Heart left ventricle (tissue), 16 donors: ENCODE measurements around the gene UPK1A. TPM values are rescaled to one million over a fixed set of nuclear protein-coding genes. Genes with fewer than 3 reads are reported as not detected.
"Not testable (repeated sequence)": the region's sequence is repeated elsewhere in the genome, so short reads cannot be mapped to it uniquely, and the experiment has no call there.

Experiments
- ATAC-seq, 4 donors: fragments of 200-7000 bp; cut with Tn5 transposase; one replicate each; pipeline ENCODE4 v1.9.1; 2020 to 2022; ENCODE audit warnings: moderate library complexity in 4 of 4, mild to moderate bottlenecking in 3 of 4, moderate number of reproducible peaks in 1 of 4
- DNase-seq, 5 donors: peaks; one replicate each; pipeline ENCODE4 v3.0.0-alpha.2; 2020
- H3K27ac ChIP-seq, 12 donors: fragments of 200-600 bp; sonication (generic) in 4 of 12; one replicate each; pipeline versions ENCODE4 v1.5.0 to v1.8.0; 2016 to 2022; ENCODE audit warnings: mild to moderate bottlenecking in 2 of 12
- H3K27me3 ChIP-seq, 9 donors: fragments of 200-600 bp; sonication (generic) in 2 of 9; one replicate each; pipeline versions ENCODE4 v1.5.1 to v1.8.0; 2016 to 2022; ENCODE audit warnings: mild to moderate bottlenecking in 3 of 9
- H3K36me3 ChIP-seq, 9 donors: fragments of 200-600 bp; sonication (generic) in 2 of 9; one replicate each; pipeline versions ENCODE4 v1.5.0 to v1.8.0; 2018 to 2022; ENCODE audit warnings: mild to moderate bottlenecking in 2 of 9
- H3K4me1 ChIP-seq, 12 donors: fragments of 200-600 bp; sonication (generic) in 4 of 12; one replicate each; pipeline versions ENCODE4 v1.5.0 to v1.8.0; 2016 to 2022; ENCODE audit warnings: mild to moderate bottlenecking in 3 of 12
- H3K4me3 ChIP-seq, 12 donors: fragments of 200-600 bp; sonication (generic) in 4 of 12; one replicate each; pipeline versions ENCODE4 v1.5.0 to v1.8.0; 2017 to 2022; ENCODE audit warnings: mild to moderate bottlenecking in 9 of 12, moderate library complexity in 4 of 12
- H3K9me3 ChIP-seq, 12 donors: fragments of 200-600 bp; sonication (generic) in 4 of 12; one replicate each; pipeline versions ENCODE4 v1.5.0 to v1.8.0; 2016 to 2022; ENCODE audit warnings: mild to moderate bottlenecking in 1 of 12
- POLR2A ChIP-seq, 2 donors: fragments of 450-650 bp; IDR thresholded peaks; one replicate each; pipeline ENCODE4 v1.6.1; 2017; ENCODE audit warnings: antibody characterized with exemption in 2 of 2, mild to moderate bottlenecking in 2 of 2, moderate library complexity in 2 of 2
- WGBS, 4 donors: extraction: QIAGEN DNeasy Blood & Tissue Kit in 2 of 4; methylation state at CpG; one replicate each; pipeline versions ENCODE4 v1.1.5 to v1.1.7; 2013 to 2018; 5-methylcytosine and 5-hydroxymethylcytosine counted together
- intact Hi-C, 10 donors: fragments of 100-400 bp; cut with DNase I; formaldehyde crosslinking; loops; one replicate each; pipeline versions ENCODE4 v1.11.1 to v1.14.2; 2022
- polyA plus RNA-seq, 2 donors: library from polyadenylated mRNA; stranded (reverse); fragments of 200-250 nt; gene quantifications; one replicate each; pipeline ENCODE4 v1.2.3, GENCODE V29; 2013
- total RNA-seq, 9 donors: library from RNA; depleted of rRNA in 2 of 9; stranded (reverse); fragments of >200 nt in 2 of 9; fragmentation: NEBNext Ultra II Directional in 3 of 9; extraction: Animal tissue kit (Norgen Biotek cat#: 25700) in 3 of 9; gene quantifications; one replicate each; pipeline versions ENCODE4 v1.1.0 to v1.2.4, GENCODE V29; 2016 to 2023
- TF ChIP-seq, protein P1 (sequence below), 12 donors: fragments of 200-600 bp; sonication (generic) in 4 of 12; IDR thresholded peaks; one replicate each; pipeline versions ENCODE4 v1.5.0 to v1.8.0; 2018 to 2022; ENCODE audit warnings: antibody characterized with exemption in 12 of 12, mild to moderate bottlenecking in 5 of 12
- donor health status: ischemic (EF 13 %, LVEDD 7.1; RV severe dilation, severe dysfunction).
- donor health status: healthy with polysubstance abuse.
- donor health status: DM: no; HTN: yes; CAD: no.
- donor health status: DM: no; HTN: no; CAD: no.
- donor health status: ischemic (EF 25% LVEDD 6.9; RV normal size, moderate dysfunction).
- donor health status: ischemic (EF 25% LVEDD 5.7; RV mildly dilated, moderate dysfunction).
- donor health status: healthy.
- donor health status: DM: yes; HTN: yes; CAD: no.
- donor health status: ischemic (EF 35%, LVEDD 5.7; RV mildly dilated, moderate dysfunction).
- donor health status: nonischemic (EF 11% LVEDD 7.7; RV severe dilation, severe dysfunction).
- donor health status: DM: yes; HTN: yes; CAD: no.
- donor health status: PGD.
- donor health status: ischemic (EF 29% LVEDD 5.4; RV normal size, mild dysfunction).
- donor health status: nonischemic (EF 23%, LVEDD 6.1; RV moderate dilation, normal function).

UPK1A gene
- total and polyA plus RNA-seq, 11 donors, result not detected

DNA sequence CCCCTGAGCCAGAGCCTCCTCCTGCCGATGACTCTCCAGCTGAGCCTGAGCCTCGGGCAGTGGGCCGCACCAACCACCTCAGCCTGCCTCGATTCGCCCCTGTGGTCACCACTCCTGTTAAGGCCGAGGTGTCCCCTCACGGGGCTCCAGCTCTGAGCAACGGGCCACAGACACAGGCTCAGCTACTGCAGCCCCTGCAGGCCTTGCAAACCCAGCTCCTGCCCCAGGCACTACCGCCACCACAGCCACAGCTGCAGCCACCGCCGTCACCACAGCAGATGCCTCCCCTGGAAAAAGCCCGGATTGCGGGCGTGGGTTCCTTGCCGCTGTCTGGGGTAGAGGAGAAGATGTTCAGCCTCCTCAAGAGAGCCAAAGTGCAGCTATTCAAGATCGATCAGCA, 55.1 kb downstream of the UPK1A start:
- Histone ChIP-seq H3K36me3 (peaks cover 8 to 68% (median 57%) of the 10 kb centered on the region in 9 donors), H3K4me3 (no peak overlapping the region), H3K27me3 (no peaks in the 10 kb centered on the region), H3K4me1 (peaks cover 3 to 26% (median 12%) of the 10 kb centered on the region in 12 donors), H3K27ac (no peak overlapping the region), H3K9me3 (no peaks in the 10 kb centered on the region)
- DNase-seq (no peak), ATAC-seq (no peak)
- intact Hi-C loops, result no loop called here
- no peak for TF ChIP-seq POLR2A (IDR thresholded peaks at IDR 0.05)
- TF ChIP-seq, protein P1, sequence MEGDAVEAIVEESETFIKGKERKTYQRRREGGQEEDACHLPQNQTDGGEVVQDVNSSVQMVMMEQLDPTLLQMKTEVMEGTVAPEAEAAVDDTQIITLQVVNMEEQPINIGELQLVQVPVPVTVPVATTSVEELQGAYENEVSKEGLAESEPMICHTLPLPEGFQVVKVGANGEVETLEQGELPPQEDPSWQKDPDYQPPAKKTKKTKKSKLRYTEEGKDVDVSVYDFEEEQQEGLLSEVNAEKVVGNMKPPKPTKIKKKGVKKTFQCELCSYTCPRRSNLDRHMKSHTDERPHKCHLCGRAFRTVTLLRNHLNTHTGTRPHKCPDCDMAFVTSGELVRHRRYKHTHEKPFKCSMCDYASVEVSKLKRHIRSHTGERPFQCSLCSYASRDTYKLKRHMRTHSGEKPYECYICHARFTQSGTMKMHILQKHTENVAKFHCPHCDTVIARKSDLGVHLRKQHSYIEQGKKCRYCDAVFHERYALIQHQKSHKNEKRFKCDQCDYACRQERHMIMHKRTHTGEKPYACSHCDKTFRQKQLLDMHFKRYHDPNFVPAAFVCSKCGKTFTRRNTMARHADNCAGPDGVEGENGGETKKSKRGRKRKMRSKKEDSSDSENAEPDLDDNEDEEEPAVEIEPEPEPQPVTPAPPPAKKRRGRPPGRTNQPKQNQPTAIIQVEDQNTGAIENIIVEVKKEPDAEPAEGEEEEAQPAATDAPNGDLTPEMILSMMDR (IDR thresholded peaks at IDR 0.05), result no peak
- WGBS, 4 donors, result 89 to 98% (median 94%) methylated on average over 5 to 16 of the region's 16 CpGs

DNA sequence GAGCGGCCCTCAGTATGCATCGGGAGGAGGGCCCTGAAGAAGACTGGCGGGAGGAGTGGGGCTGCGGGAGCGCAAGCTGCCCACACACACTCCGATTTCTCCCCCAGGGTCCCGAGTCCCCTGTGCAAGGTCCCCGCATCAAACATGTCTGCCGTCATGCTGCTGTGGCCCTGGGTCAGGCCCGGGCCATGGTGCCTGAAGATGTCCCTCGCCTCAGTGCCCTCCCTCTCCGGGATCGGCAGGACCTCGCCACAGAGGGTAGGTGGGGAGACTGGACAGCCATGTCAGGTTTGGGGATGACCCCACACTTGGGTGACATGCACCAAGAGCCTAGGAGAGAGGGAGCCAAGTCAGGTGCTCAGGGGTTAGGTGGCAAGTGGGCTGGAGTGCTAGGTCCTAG, 56.1 kb downstream of the UPK1A start:
- no peak for TF ChIP-seq POLR2A (IDR thresholded peaks at IDR 0.05)
- TF ChIP-seq, protein P1 (IDR thresholded peaks at IDR 0.05), result no peak
- H3K27me3 ChIP-seq, result no peaks in the 10 kb centered on the region
- no peak overlapping the region for H3K4me3 ChIP-seq
- no peaks in the 10 kb centered on the region for H3K9me3 ChIP-seq
- no peak overlapping the region for H3K27ac ChIP-seq
- DNase-seq (no peak), ATAC-seq (no peak)
- 91 to 96% (median 95%) methylated on average over 5 to 14 of the region's 14 CpGs for WGBS, 4 donors
- intact Hi-C loops, result no loop called here
- peaks cover 0 to 25% (median 11%) of the 10 kb centered on the region in 12 donors for H3K4me1 ChIP-seq
- H3K36me3 ChIP-seq, result peaks cover 8 to 79% (median 68%) of the 10 kb centered on the region in 9 donors

DNA sequence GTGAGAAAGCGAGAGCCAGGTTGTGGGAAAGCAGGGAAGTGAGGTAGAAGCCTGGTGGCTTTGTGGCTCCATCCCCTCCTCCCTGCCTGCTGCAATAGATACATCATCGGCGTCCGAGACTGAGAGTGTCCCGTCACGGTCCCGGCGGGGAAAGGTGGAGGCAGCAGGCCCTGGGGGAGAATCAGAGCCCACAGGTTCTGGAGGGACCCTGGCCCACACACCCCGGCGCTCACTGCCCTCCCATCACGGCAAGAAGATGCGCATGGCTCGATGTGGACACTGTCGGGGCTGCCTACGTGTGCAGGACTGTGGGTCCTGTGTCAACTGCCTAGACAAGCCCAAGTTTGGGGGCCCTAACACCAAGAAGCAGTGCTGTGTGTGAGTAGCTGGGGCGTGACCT, 56.6 kb downstream of the UPK1A start:
- H3K4me3 ChIP-seq, result no peak overlapping the region
- intact Hi-C loops, result no loop called here
- no peaks in the 10 kb centered on the region for H3K27me3 ChIP-seq
- TF ChIP-seq POLR2A (IDR thresholded peaks at IDR 0.05), result no peak
- TF ChIP-seq, protein P1 (IDR thresholded peaks at IDR 0.05), result no peak
- no peak for ATAC-seq
- peaks cover 8 to 84% (median 72%) of the 10 kb centered on the region in 9 donors for H3K36me3 ChIP-seq
- 87 to 96% (median 95%) methylated on average over 5 to 16 of the region's 16 CpGs for WGBS, 4 donors
- DNase-seq, result no peak
- H3K4me1 ChIP-seq, result peaks cover 0 to 25% (median 11%) of the 10 kb centered on the region in 12 donors
- H3K9me3 ChIP-seq, result no peaks in the 10 kb centered on the region
- no peak overlapping the region for H3K27ac ChIP-seq

DNA sequence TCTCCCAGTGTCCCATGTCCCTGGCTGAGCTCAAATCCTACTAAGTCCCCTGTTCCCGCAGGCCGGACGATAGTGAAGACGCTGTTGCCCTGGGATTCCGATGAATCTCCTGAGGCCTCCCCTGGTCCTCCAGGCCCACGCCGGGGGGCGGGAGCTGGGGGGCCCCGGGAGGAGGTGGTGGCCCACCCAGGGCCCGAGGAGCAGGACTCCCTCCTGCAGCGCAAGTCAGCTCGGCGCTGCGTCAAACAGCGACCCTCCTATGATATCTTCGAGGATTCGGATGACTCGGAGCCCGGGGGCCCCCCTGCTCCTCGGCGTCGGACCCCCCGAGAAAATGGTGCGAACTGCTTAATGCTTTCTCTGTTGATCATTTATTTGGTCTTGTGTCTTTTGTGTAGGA, 57.4 kb downstream of the UPK1A start:
- Histone ChIP-seq H3K9me3 (no peaks in the 10 kb centered on the region), H3K4me1 (peaks cover 0 to 20% (median 9%) of the 10 kb centered on the region in 12 donors), H3K4me3 (no peak overlapping the region), H3K36me3 (peaks cover 8 to 91% (median 80%) of the 10 kb centered on the region in 9 donors), H3K27me3 (no peaks in the 10 kb centered on the region), H3K27ac (no peak overlapping the region)
- 94 to 96% (median 95%) methylated on average over 24 of the region's 24 CpGs for WGBS, 4 donors
- ATAC-seq (no peak), DNase-seq (no peak)
- intact Hi-C loops, result no loop called here
- TF ChIP-seq, protein P1 (IDR thresholded peaks at IDR 0.05), result no peak
- no peak for TF ChIP-seq POLR2A (IDR thresholded peaks at IDR 0.05)

DNA sequence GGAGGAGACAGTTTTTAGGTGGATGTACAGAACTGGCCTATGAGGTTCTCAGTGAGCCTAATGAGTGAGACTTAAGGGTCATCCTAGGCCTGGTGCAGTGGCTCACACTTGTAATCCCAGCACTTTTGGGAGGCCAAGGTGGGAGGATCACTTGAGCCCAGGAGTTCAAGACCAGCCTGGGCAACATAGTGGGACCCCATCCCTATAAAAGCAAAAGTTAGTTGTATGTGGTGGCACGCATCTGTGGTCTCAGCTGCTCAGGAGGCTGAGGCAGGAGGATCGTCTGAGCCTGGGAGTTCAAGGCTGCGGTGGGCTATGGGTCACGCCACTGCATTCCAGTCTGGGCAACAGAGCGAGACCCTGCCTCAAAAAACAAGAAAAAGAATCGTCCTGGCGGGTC, 57.8 kb downstream of the UPK1A start:
- H3K27me3 ChIP-seq, intact Hi-C loops, DNase-seq, H3K9me3 ChIP-seq, H3K4me3 ChIP-seq, ATAC-seq, H3K27ac ChIP-seq: not testable (repeated sequence)
- peaks cover 13 to 96% (median 84%) of the 10 kb centered on the region in 9 donors for H3K36me3 ChIP-seq
- H3K4me1 ChIP-seq, result peaks cover 0 to 15% (median 5%) of the 10 kb centered on the region in 12 donors
- WGBS, 4 donors, result 95 to 97% (median 96%) methylated on average over 7 of the region's 7 CpGs
